GM18907 (cell line): ENCODE measurements around the gene THAP7.
"Not testable (repeated sequence)": the region's sequence is repeated elsewhere in the genome, so short reads cannot be mapped to it uniquely, and the experiment has no call there.

Experiments used
- ATAC-seq: cut with Tn5 transposase; IDR thresholded peaks from one replicate; pipeline ENCODE4 v1.9.1; 2021; ENCODE audit warnings: mild to moderate bottlenecking, moderate library complexity; ENCODE audit not compliant: unreplicated experiment

Gene THAP7

GRCh38 chr22:20979940-20980453, 21.9 kb downstream of the THAP7 start:
- ATAC-seq = no peak

GRCh38 chr22:20979243-20979809, 22.6 kb downstream of the THAP7 start:
- no peak for ATAC-seq

GRCh38 chr22:20978419-20978818, 23.5 kb downstream of the THAP7 start:
- no peak for ATAC-seq

- no peak for ATAC-seq
Measured at GRCh38 chr22:20977516-20978170, 24.3 kb downstream of the THAP7 start.

- ATAC-seq = no peak
Measured at GRCh38 chr22:20977019-20977418, 24.9 kb downstream of the THAP7 start.

- ATAC-seq = no peak
Measured at GRCh38 chr22:20976291-20976877, 25.5 kb downstream of the THAP7 start.

GRCh38 chr22:20975541-20976290, 26.2 kb downstream of the THAP7 start:
- no peak for ATAC-seq

GRCh38 chr22:20974336-20974955, 27.5 kb downstream of the THAP7 start:
- no peak for ATAC-seq

- ATAC-seq = no peak
Measured at GRCh38 chr22:20973634-20974286, 28.2 kb downstream of the THAP7 start.

GRCh38 chr22:20972933-20973577, 28.9 kb downstream of the THAP7 start:
- ATAC-seq = no peak

- ATAC-seq = not testable (repeated sequence)
Measured at GRCh38 chr22:20972014-20972694, 29.8 kb downstream of the THAP7 start.

- ATAC-seq = no peak
Measured at GRCh38 chr22:20970939-20971657, 30.8 kb downstream of the THAP7 start.

GRCh38 chr22:20968281-20968977, 33.5 kb downstream of the THAP7 start:
- ATAC-seq = no peak

- ATAC-seq = no peak
Measured at GRCh38 chr22:20967697-20968211, 34.2 kb downstream of the THAP7 start.

GRCh38 chr22:20966883-20967696, 34.8 kb downstream of the THAP7 start, which contains the start of gene AIFM3:
TSS of gene AIFM3 (plus strand) at chr22:20967255. CDS start at chr22:20967945, 690 bp downstream.
- no peak for ATAC-seq

GRCh38 chr22:20965888-20966855, 35.7 kb downstream of the THAP7 start:
- ATAC-seq = no peak
